HepG2 (cell line): ENCODE results near the gene RABEPK. TPM values are rescaled to one million over a fixed set of nuclear protein-coding genes. Genes with fewer than 3 reads are reported as not detected.

Source experiments
- CREB1 ChIP-seq, 2 experiments: fragments of 450-650 bp in 1 of 2; IDR thresholded peaks; 2 replicates each; pipeline ENCODE4 v1.6.1; 2016 to 2017; ENCODE audit warnings: control low read depth in 1 of 2, mild to moderate bottlenecking in 1 of 2, missing compliant biosample characterization in 1 of 2, missing genetic modification characterization in 1 of 2
- ELF3 ChIP-seq: IDR thresholded peaks from 2 replicates; pipeline ENCODE4 v1.6.1; 2016; ENCODE audit warnings: missing genetic modification reagents, missing compliant biosample characterization
- EP300 ChIP-seq, 3 experiments: sonication (generic) in 1 of 3; formaldehyde crosslinking in 1 of 3; IDR thresholded peaks; 2 replicates each; pipeline versions ENCODE4 v1.5.1 to v1.6.1; 2011 to 2020; ENCODE audit warnings: low read depth in 2 of 3, low read length in 2 of 3, borderline replicate concordance in 1 of 3, improper control_type of control experiment in 1 of 3, mild to moderate bottlenecking in 1 of 3, missing genetic modification reagents in 1 of 3, moderate library complexity in 1 of 3
- HOXA5 ChIP-seq: sonication (generic); formaldehyde crosslinking; IDR thresholded peaks from 2 replicates; pipeline ENCODE4 v1.4.0; 2020; ENCODE audit warnings: missing genetic modification reagents
- HOXA7 ChIP-seq: sonication (generic); formaldehyde crosslinking; IDR thresholded peaks from 2 replicates; pipeline ENCODE4 v1.8.1; 2022; ENCODE audit warnings: mild to moderate bottlenecking, missing genetic modification reagents, moderate library complexity
- MAFF ChIP-seq: IDR thresholded peaks from 2 replicates; pipeline ENCODE4 v1.6.1; 2011; ENCODE audit warnings: low read depth, low read length, improper control_type of control experiment
- PAX8 ChIP-seq: sonication (generic); formaldehyde crosslinking; IDR thresholded peaks from 2 replicates; pipeline ENCODE4 v1.8.0; 2022; ENCODE audit warnings: mild to moderate bottlenecking, missing genetic modification reagents, borderline replicate concordance
- ZNF101 ChIP-seq: sonication (generic); formaldehyde crosslinking; IDR thresholded peaks from 2 replicates; pipeline ENCODE4 v1.4.0; 2020; ENCODE audit warnings: mild to moderate bottlenecking, low read depth, missing genetic modification reagents, borderline replicate concordance
- ZNF207 ChIP-seq: fragments of 450-650 bp; IDR thresholded peaks from 2 replicates; pipeline ENCODE4 v1.6.1; 2016; ENCODE audit warnings: antibody characterized with exemption, borderline replicate concordance
- ZNF333 ChIP-seq: sonication (generic); formaldehyde crosslinking; IDR thresholded peaks from 2 replicates; pipeline ENCODE4 v1.4.0; 2020; ENCODE audit warnings: mild to moderate bottlenecking, missing genetic modification reagents, borderline replicate concordance
- polyA plus RNA-seq, 8 experiments: library from polyadenylated mRNA; depleted of rRNA in 3 of 8; stranded (reverse) in 7 of 8; unstranded in 1 of 8; fragments of >200 nt; fragmentation: Illumina TruSeq in 4 of 8; extraction: Trizol in 4 of 8; gene quantifications; 2 replicates each; pipeline versions ENCODE4 v1.2.1 to v1.2.3, GENCODE V29; 2011 to 2016; ENCODE audit warnings: low read depth in 4 of 8, missing spikeins in 1 of 8, mixed read lengths in 1 of 8; ENCODE audit not compliant: insufficient read depth in 1 of 8
- total RNA-seq, 5 experiments: library from RNA; depleted of rRNA; stranded (reverse); fragments of >200 nt; fragmentation: Illumina TruSeq; extraction: Trizol; gene quantifications; 2 replicates each; pipeline ENCODE4 v1.2.3, GENCODE V29; 2016; ENCODE audit warnings: low read depth in 1 of 5
- TF ChIP-seq, protein P1 (sequence below): sonication (generic); formaldehyde crosslinking; IDR thresholded peaks from 2 replicates; pipeline ENCODE4 v1.5.0; 2020; ENCODE audit warnings: mild to moderate bottlenecking, missing genetic modification reagents
- TF ChIP-seq, protein P2 (sequence below): sonication (generic); formaldehyde crosslinking; IDR thresholded peaks from 2 replicates; pipeline ENCODE4 v1.4.0; 2020; ENCODE audit warnings: missing genetic modification reagents
- TF ChIP-seq, protein P3 (sequence below): IDR thresholded peaks from 2 replicates; pipeline ENCODE4 v1.6.1; 2016; ENCODE audit warnings: mild to moderate bottlenecking, missing biosample characterization, missing genetic modification reagents
- TF ChIP-seq, protein P4 (sequence below): sonication (generic); formaldehyde crosslinking; IDR thresholded peaks from 2 replicates; pipeline ENCODE4 v1.5.1; 2020; ENCODE audit warnings: mild to moderate bottlenecking, missing genetic modification reagents, borderline replicate concordance

RABEPK gene
- total and polyA plus RNA-seq, 2 of the 13 experiments (the other 11 are each of a cell fraction or from before 2014, with no cell fraction given), result 75.5 to 90.0 TPM

DNA sequence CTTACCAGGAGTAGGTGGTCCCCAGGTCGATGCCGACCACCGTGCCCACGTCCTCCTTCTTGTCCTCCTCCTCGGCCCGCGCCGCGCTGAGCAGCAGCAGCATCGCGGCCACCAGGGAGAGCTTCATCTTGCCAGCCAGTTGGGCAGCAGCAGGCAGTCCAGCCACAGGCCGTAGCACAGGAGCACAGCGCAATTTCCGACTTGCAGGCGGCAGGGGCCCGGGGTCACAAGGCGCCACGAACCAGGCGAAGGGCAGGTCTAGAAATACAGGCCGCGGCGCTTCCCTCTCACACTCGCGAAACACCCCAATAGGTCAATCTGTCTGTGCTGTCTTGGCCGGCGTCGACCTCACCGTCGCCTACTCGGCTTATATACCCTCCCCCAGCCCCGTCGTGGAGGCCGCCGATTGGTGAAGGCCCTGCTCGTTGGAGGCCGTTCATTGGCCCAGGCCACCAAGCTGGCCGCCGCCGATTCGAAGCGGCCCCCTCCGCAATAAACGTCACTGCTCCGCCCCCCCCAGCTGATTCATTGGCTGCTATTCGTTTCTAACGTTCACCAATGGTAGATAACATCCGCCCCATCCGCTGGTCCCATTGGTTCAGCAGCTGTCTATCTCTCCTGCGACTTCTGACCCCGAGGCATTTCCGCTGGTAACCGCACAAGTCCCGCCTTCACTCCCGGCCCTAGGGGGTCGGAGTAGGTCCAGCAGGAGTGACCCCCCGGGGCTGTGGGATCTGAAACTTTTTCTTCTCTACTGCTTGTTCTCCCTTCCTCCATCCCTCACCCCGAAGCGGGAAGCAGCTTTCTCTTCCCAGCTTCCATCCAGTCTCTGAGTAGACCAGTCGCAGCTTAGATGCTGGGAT, 40.9 kb downstream of the RABEPK start, which contains the start of gene HSPA5 (continued):
- peak in 1 of 2 experiments; percentile 5; a peak in 2 of 4 replicates for TF ChIP-seq EP300 (IDR thresholded peaks at IDR 0.05; ENCODE audit: low read depth in 2 of 2, low read length in 2 of 2)
- TF ChIP-seq EP300 (CRISPR knock-in tag; IDR thresholded peaks at IDR 0.05; ENCODE audit: borderline replicate concordance), result 0 out of 2 replicates have a peak, but pooled peaks have one; percentile 34
- TF ChIP-seq ZNF207, result no peak
- TF ChIP-seq MAFF, result no peak
- TF ChIP-seq ELF3, result 0 out of 2 replicates have a peak, but pooled peaks have one; percentile 24
- TF ChIP-seq, protein P1, sequence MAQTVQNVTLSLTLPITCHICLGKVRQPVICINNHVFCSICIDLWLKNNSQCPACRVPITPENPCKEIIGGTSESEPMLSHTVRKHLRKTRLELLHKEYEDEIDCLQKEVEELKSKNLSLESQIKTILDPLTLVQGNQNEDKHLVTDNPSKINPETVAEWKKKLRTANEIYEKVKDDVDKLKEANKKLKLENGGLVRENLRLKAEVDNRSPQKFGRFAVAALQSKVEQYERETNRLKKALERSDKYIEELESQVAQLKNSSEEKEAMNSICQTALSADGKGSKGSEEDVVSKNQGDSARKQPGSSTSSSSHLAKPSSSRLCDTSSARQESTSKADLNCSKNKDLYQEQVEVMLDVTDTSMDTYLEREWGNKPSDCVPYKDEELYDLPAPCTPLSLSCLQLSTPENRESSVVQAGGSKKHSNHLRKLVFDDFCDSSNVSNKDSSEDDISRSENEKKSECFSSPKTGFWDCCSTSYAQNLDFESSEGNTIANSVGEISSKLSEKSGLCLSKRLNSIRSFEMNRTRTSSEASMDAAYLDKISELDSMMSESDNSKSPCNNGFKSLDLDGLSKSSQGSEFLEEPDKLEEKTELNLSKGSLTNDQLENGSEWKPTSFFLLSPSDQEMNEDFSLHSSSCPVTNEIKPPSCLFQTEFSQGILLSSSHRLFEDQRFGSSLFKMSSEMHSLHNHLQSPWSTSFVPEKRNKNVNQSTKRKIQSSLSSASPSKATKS, result 0 out of 2 replicates have a peak, but pooled peaks have one; percentile 24
- peak; percentile 93; the same call in 1 of the 2 replicates for TF ChIP-seq ZNF333
- TF ChIP-seq ZNF101 (CRISPR knock-in tag), result no peak
- TF ChIP-seq, protein P2, sequence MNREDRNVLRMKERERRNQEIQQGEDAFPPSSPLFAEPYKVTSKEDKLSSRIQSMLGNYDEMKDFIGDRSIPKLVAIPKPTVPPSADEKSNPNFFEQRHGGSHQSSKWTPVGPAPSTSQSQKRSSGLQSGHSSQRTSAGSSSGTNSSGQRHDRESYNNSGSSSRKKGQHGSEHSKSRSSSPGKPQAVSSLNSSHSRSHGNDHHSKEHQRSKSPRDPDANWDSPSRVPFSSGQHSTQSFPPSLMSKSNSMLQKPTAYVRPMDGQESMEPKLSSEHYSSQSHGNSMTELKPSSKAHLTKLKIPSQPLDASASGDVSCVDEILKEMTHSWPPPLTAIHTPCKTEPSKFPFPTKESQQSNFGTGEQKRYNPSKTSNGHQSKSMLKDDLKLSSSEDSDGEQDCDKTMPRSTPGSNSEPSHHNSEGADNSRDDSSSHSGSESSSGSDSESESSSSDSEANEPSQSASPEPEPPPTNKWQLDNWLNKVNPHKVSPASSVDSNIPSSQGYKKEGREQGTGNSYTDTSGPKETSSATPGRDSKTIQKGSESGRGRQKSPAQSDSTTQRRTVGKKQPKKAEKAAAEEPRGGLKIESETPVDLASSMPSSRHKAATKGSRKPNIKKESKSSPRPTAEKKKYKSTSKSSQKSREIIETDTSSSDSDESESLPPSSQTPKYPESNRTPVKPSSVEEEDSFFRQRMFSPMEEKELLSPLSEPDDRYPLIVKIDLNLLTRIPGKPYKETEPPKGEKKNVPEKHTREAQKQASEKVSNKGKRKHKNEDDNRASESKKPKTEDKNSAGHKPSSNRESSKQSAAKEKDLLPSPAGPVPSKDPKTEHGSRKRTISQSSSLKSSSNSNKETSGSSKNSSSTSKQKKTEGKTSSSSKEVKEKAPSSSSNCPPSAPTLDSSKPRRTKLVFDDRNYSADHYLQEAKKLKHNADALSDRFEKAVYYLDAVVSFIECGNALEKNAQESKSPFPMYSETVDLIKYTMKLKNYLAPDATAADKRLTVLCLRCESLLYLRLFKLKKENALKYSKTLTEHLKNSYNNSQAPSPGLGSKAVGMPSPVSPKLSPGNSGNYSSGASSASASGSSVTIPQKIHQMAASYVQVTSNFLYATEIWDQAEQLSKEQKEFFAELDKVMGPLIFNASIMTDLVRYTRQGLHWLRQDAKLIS (CRISPR knock-in tag), result peak; percentile 78
- TF ChIP-seq, protein P3, sequence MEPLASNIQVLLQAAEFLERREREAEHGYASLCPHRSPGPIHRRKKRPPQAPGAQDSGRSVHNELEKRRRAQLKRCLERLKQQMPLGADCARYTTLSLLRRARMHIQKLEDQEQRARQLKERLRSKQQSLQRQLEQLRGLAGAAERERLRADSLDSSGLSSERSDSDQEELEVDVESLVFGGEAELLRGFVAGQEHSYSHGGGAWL (CRISPR knock-in tag), result peak; percentile 84
- TF ChIP-seq, protein P4, sequence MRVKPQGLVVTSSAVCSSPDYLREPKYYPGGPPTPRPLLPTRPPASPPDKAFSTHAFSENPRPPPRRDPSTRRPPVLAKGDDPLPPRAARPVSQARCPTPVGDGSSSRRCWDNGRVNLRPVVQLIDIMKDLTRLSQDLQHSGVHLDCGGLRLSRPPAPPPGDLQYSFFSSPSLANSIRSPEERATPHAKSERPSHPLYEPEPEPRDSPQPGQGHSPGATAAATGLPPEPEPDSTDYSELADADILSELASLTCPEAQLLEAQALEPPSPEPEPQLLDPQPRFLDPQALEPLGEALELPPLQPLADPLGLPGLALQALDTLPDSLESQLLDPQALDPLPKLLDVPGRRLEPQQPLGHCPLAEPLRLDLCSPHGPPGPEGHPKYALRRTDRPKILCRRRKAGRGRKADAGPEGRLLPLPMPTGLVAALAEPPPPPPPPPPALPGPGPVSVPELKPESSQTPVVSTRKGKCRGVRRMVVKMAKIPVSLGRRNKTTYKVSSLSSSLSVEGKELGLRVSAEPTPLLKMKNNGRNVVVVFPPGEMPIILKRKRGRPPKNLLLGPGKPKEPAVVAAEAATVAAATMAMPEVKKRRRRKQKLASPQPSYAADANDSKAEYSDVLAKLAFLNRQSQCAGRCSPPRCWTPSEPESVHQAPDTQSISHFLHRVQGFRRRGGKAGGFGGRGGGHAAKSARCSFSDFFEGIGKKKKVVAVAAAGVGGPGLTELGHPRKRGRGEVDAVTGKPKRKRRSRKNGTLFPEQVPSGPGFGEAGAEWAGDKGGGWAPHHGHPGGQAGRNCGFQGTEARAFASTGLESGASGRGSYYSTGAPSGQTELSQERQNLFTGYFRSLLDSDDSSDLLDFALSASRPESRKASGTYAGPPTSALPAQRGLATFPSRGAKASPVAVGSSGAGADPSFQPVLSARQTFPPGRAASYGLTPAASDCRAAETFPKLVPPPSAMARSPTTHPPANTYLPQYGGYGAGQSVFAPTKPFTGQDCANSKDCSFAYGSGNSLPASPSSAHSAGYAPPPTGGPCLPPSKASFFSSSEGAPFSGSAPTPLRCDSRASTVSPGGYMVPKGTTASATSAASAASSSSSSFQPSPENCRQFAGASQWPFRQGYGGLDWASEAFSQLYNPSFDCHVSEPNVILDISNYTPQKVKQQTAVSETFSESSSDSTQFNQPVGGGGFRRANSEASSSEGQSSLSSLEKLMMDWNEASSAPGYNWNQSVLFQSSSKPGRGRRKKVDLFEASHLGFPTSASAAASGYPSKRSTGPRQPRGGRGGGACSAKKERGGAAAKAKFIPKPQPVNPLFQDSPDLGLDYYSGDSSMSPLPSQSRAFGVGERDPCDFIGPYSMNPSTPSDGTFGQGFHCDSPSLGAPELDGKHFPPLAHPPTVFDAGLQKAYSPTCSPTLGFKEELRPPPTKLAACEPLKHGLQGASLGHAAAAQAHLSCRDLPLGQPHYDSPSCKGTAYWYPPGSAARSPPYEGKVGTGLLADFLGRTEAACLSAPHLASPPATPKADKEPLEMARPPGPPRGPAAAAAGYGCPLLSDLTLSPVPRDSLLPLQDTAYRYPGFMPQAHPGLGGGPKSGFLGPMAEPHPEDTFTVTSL (CRISPR knock-in tag), result no peak
- TF ChIP-seq PAX8 (CRISPR knock-in tag), result no peak
- TF ChIP-seq CREB1 (IDR thresholded peaks at IDR 0.05), result peak; percentile 95
- TF ChIP-seq CREB1 (CRISPR knock-in tag; IDR thresholded peaks at IDR 0.05), result peak; percentile 97
- peak; percentile 52; the same call in 1 of the 2 replicates for TF ChIP-seq HOXA5 (CRISPR knock-in tag)
- no peak for TF ChIP-seq HOXA7 (CRISPR knock-in tag)
